Osteocyte (in vitro differentiated cells): ENCODE results near the gene ERCC8. TPM values are rescaled to one million over a fixed set of nuclear protein-coding genes. Genes with fewer than 3 reads are reported as not detected.

Experiments used
- DNase-seq: peaks from one replicate; pipeline ENCODE4 v3.0.0; 2021; ENCODE audit warnings: mixed read lengths; ENCODE audit not compliant: unreplicated experiment; ENCODE audit errors: extremely low spot score
- H3K27ac Mint-ChIP-seq: one replicate; pipeline ENCODE4 v1.8.0; 2021; ENCODE audit warnings: mild to moderate bottlenecking, mixed read lengths; ENCODE audit not compliant: unreplicated experiment
- H3K27me3 Mint-ChIP-seq: one replicate; pipeline ENCODE4 v1.8.0; 2021; ENCODE audit warnings: mixed read lengths; ENCODE audit not compliant: unreplicated experiment
- H3K36me3 Mint-ChIP-seq: one replicate; pipeline ENCODE4 v1.8.0; 2021; ENCODE audit warnings: mixed read lengths; ENCODE audit not compliant: unreplicated experiment
- H3K4me1 Mint-ChIP-seq: one replicate; pipeline ENCODE4 v1.8.0; 2021; ENCODE audit warnings: mixed read lengths; ENCODE audit not compliant: unreplicated experiment
- H3K4me3 Mint-ChIP-seq: one replicate; pipeline ENCODE4 v1.8.0; 2021; ENCODE audit warnings: mild to moderate bottlenecking, moderate library complexity, mixed read lengths; ENCODE audit not compliant: unreplicated experiment
- H3K9me3 Mint-ChIP-seq: one replicate; pipeline ENCODE4 v1.8.0; 2021; ENCODE audit warnings: mixed read lengths; ENCODE audit not compliant: unreplicated experiment
- total RNA-seq: library from RNA; stranded (reverse); gene quantifications from 2 replicates; pipeline ENCODE4 v1.2.1, GENCODE V29; 2021
- TF ChIP-seq, protein P1 (sequence below): fragments of 200-600 bp; sonication (generic); IDR thresholded peaks from 2 replicates; pipeline ENCODE4 v1.5.0; 2021; ENCODE audit warnings: antibody characterized with exemption, mild to moderate bottlenecking, moderate library complexity

The ERCC8 gene
- total RNA-seq, 1 donor from 2014 or later, result 11.3 TPM

DNA sequence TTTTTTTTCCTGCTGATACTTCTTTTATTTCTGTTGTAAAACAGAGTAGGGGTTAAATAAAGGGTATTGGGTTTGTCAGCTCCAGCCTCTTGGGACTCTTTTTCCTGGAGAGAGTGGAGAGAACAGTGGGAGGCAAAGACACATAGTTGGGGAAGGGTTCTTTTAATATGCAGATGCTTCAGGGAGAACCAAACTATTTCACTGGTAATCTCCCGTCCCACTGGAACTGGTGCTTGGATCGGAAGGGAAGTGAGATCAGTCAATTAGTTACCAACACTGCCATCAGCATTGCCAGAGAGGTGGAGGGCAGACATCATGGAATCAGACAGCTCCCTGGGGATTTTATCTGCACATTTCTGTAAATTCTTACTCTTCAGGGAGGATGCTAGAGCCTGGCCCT, 53.2 kb downstream of the ERCC8 start:
- no peak overlapping the region for H3K4me3 Mint-ChIP-seq
- DNase-seq, result no peak
- H3K4me1 Mint-ChIP-seq, result peaks cover 4% of the 10 kb centered on the region
- H3K27ac Mint-ChIP-seq, result no peak overlapping the region
- TF ChIP-seq, protein P1, sequence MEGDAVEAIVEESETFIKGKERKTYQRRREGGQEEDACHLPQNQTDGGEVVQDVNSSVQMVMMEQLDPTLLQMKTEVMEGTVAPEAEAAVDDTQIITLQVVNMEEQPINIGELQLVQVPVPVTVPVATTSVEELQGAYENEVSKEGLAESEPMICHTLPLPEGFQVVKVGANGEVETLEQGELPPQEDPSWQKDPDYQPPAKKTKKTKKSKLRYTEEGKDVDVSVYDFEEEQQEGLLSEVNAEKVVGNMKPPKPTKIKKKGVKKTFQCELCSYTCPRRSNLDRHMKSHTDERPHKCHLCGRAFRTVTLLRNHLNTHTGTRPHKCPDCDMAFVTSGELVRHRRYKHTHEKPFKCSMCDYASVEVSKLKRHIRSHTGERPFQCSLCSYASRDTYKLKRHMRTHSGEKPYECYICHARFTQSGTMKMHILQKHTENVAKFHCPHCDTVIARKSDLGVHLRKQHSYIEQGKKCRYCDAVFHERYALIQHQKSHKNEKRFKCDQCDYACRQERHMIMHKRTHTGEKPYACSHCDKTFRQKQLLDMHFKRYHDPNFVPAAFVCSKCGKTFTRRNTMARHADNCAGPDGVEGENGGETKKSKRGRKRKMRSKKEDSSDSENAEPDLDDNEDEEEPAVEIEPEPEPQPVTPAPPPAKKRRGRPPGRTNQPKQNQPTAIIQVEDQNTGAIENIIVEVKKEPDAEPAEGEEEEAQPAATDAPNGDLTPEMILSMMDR, result no peak
- no peaks in the 10 kb centered on the region for H3K9me3 Mint-ChIP-seq
- no peaks in the 10 kb centered on the region for H3K27me3 Mint-ChIP-seq
- H3K36me3 Mint-ChIP-seq, result peaks cover 28% of the 10 kb centered on the region

DNA sequence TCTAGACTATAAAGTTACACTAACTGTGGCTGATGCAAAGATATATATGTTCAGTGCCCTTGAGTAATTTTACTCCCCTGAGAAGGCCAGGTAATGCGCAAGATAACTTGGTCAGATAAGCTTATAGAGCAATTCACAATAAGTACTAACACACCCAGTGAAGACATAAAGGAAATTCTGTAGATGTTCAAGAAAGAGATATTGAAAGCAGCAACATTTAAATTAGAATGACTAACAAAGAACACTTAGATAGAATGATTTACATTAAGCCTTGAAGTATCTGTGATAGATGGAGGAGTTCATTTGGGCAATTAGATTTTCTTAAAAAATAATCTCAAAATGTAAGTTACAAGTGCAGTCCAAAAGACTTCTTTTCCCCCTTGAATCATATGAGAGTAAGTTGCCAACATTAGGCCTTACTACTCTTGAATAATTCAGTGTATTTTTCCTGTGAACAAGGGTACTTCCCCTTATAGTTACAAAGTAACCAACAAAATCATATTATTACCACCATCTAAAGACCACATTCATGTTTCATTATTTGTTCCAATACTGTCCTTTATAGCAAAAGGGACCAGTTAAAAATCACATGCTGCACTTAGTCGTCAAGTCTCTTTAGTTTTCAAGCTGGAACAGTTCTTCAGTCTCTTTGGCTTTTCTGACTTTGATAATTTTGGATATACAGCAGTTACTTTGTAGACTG, 56.4 kb downstream of the ERCC8 start:
- H3K27ac Mint-ChIP-seq, result no peak overlapping the region
- H3K9me3 Mint-ChIP-seq, result peaks cover 5% of the 10 kb centered on the region
- peaks cover 16% of the 10 kb centered on the region for H3K36me3 Mint-ChIP-seq
- no peak overlapping the region for H3K4me3 Mint-ChIP-seq
- DNase-seq, result no peak
- TF ChIP-seq, protein P1, result no peak
- peaks cover 4% of the 10 kb centered on the region for H3K4me1 Mint-ChIP-seq
- H3K27me3 Mint-ChIP-seq, result no peaks in the 10 kb centered on the region

DNA sequence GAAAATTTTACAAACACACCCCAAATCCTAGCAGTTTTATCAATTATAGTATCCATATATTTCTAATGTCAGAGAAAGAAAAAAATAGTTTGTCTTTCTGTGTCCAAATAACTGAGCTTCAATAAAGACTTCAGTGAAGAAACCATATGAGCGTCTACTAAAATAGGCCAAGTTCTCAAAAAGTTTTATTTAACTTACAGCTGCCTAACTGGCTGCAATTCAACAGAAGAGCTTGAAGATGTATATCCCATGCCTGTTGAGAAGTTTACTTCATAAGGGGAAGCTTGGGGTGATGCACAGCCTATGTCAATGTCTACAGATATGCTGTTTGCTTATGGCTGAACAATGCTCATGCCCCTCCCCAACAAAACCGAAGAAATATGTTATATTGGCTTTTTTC, 57.1 kb downstream of the ERCC8 start:
- Mint-ChIP-seq H3K27ac (no peak overlapping the region), H3K27me3 (no peaks in the 10 kb centered on the region), H3K36me3 (peaks cover 10% of the 10 kb centered on the region), H3K4me3 (no peak overlapping the region), H3K4me1 (peaks cover 4% of the 10 kb centered on the region), H3K9me3 (peaks cover 8% of the 10 kb centered on the region)
- TF ChIP-seq, protein P1, result no peak
- no peak for DNase-seq

DNA sequence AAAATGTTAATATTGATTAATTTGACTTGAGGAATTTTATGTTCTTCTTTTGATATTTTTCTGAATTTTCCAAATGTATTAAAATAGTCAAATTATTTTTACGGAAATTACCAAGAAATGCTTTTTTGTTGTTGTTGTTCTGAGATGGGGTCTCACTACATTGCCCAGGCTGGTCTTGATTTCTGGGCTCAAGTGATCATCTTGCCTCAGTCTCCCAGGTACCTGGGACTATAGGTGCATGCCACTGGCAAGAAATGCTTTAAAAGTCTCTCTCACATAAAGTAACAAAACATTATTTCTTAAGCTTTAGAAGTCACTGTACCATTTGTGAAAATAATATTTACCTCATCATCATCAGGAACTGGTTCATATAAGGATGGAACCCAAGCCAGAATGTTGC, 57.8 kb downstream of the ERCC8 start:
- H3K4me1 Mint-ChIP-seq, result peaks cover 4% of the 10 kb centered on the region
- H3K27me3 Mint-ChIP-seq, result no peaks in the 10 kb centered on the region
- H3K27ac Mint-ChIP-seq, result no peak overlapping the region
- TF ChIP-seq, protein P1, result no peak
- peaks cover 8% of the 10 kb centered on the region for H3K9me3 Mint-ChIP-seq
- no peak for DNase-seq
- H3K4me3 Mint-ChIP-seq, result no peak overlapping the region
- H3K36me3 Mint-ChIP-seq, result peaks cover 15% of the 10 kb centered on the region

DNA sequence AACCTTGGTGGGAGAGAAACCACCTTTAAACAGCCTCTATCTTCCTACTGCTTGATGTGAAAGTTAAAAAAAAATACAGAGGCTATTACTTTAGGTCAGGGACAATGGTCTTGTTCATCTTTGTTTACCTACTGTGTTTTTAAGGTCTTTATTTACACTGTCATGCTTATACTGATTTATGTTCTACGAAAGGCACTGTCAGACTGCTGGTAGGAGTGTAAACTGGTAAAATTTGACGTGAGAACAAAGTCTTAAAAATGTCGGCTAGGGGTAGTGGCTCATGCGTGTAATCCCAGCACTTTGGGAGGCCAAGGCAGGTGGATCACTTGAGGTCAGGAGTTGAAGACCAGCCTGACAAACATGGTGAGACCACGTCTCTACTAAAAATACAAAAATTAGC, 58.7 kb downstream of the ERCC8 start:
- Mint-ChIP-seq H3K27me3 (no peaks in the 10 kb centered on the region), H3K9me3 (peaks cover 13% of the 10 kb centered on the region), H3K4me1 (peaks cover 3% of the 10 kb centered on the region), H3K36me3 (peaks cover 20% of the 10 kb centered on the region), H3K27ac (no peak overlapping the region), H3K4me3 (no peak overlapping the region)
- TF ChIP-seq, protein P1, result no peak
- DNase-seq, result no peak
